GM18505 (cell line): ENCODE data around the gene LDLRAD4.

Experiments
- ATAC-seq: cut with Tn5 transposase; IDR thresholded peaks from one replicate; pipeline ENCODE4 v1.9.1; 2021; ENCODE audit not compliant: unreplicated experiment
- POLR2A ChIP-seq: IDR thresholded peaks from 4 replicates; pipeline ENCODE4 v1.6.1; 2011; ENCODE audit warnings: borderline replicate concordance; ENCODE audit not compliant: insufficient read depth, insufficient read length; ENCODE audit errors: extremely low read depth

Gene LDLRAD4

GRCh38 chr18:13545514-13545913, 327.0 kb downstream of the LDLRAD4 start:
- ATAC-seq: no peak
- TF ChIP-seq POLR2A: no peak

DNA sequence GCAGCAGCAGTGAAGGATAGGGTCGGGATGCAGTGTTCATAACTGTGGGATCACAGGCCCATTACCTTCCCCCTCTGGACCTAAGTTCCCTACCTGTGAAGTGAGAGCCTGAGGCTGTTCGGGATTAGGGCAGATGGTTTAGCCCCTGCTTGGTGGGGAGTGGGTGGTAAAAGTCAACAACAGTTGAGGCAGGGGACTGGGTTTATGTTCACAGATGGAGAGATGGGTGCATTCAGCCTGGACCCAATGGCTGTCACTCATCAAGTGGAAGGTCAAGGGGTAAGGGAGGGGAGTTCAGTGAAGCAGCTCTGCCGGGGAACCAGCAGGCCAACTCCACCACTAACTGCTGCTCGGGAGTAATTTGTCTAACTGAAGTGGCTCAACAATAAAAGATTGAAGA, 327.4 kb downstream of the LDLRAD4 start:
- no peak for ATAC-seq

GRCh38 chr18:13546638-13547037, 328.1 kb downstream of the LDLRAD4 start:
- no peak for TF ChIP-seq POLR2A
- ATAC-seq: no peak

More for the DNA sequence above, 327.4 kb downstream of the LDLRAD4 start:
- TF ChIP-seq POLR2A: no peak

- no peak for ATAC-seq
- no peak for TF ChIP-seq POLR2A
Measured at GRCh38 chr18:13547347-13547746, 328.8 kb downstream of the LDLRAD4 start.

DNA sequence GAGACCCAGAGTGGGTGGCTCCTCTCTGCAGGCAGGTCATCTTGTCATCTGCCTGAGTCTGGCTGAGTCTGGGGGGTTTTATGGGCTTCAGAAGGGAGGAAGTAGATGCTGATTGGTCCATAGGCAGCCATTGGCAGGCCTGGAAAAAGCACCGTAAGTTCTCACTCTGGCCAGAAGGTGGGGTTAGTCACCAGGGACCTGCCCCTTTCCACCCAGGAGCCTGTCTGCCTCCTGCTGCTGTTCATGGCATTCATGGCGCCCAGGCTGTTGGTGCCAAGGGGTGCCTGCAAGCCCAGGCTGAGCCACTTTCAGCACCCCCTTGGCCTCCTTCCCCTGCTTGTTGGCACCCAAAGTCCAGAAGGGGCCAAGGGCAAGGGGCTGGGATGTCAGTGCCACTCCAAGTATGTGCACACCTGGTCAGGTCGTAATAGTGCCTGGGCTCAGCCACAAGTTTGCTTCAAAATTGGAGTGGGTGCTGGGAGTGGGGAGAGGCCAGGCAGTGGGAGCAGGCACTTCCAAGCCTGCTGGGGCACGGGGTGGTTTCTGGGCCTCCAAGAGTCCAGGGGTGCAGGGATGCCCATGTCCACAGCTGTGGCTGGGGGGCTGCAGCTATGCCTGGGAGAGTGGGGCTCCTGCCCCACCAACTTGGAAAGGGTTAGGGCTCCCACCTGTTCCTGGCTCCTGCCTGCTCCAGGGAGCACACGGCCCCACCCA, 329.7 kb downstream of the LDLRAD4 start:
- no peak for TF ChIP-seq POLR2A
- ATAC-seq: no peak

DNA sequence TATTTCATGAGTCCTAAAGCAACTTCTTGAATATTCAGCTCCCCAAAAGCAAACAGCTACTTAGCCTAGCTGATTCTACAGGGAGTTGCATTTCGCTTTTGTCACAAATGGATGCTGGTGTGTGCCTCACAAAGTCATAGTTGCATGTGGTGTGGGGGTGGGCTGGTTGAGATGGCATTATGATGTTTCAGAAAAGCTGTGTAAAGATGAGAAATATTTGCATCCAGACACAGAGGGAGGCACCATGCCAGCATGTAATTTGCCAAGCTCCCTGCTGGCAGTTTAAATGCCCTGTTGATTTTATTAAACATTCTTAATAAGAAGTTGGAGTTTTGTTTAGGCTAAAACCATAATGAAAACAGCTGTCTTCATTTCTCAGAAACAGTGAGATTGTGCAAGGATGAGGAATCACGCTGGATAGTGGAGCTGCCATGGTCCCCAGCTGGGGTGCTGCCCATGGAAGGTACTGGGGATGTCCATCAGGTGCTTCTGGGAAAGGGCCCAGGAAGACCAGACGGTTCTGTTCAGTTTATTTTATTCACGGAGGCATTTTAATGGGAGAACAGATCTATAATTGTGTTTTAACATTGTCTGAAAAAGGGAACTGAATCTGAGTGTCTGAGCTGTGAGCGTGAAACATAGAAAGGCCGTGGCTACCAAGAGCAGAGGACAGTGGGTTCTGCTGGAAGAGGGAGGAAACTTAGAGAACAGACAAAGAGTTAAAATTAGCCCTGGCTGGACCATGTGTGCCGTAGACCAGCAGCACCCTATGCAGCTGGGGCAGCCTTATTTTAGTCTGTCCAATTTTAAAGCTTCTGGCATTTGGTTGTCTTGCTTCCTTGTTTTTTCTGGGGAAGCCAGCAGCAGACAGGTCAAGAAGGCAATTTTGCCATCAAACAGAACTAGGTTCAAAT, 330.7 kb downstream of the LDLRAD4 start:
- peak; percentile 88 for ATAC-seq

DNA sequence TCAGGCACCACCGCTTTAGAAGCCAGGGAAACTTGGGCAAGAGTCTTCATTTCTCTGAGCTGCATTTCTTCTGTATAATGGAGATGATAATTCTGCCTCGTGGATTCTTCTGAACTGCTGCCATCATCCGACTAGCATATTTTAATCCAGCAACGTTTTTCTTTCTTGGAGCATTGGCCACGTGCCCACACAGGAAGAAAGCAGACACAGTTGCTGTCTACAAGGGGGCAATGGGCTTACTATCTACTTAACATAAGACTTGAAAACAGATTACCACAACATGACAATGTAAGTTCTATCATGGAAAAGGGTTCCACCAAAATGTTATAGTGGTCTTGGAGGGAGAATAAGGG, 331.3 kb downstream of the LDLRAD4 start:
- TF ChIP-seq POLR2A: no peak
- ATAC-seq: no peak

More for the DNA sequence above, 330.7 kb downstream of the LDLRAD4 start:
- no peak for TF ChIP-seq POLR2A

DNA sequence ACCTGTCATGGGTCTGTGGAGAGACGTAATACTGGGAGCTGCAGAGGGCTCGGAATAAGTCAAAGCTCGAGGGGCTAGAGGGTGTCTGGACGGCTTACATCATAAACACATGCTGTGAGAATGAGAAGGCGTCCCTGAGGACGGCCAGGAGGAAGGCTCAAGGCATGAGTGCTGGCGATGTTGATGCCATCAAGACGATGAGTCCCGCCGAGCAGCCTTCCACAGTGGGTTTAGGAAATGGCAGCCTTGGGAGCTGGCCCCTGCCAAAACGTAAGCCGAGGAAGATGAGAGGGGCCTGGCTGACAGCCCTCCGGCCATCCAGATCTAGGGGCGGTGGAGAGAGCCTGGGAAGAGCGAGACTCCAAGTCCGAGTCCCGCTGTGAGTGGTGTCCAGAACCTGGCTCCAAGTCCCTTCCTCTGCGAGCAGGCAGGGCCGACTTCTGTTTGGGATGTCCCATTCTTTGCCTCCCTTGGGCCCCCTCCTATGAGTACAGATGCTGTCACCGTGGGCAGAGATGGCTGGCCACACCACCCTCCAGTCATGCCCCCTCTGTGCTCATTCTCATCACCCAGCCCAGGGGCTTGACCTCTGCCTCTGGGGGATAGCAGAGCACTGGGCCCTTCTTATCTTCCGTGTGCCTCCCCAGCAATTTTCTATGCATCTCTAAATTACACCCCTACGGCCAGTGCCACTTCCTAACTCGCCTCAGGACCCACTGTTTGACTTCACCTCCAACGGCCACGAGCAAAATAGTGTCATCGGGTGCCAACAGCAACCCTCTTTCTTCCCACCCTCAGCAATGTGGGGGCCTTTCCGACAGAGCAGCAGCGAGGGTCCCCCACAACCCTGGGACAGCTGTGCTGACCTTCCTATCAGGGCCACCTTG, 332.1 kb downstream of the LDLRAD4 start:
- no peak for TF ChIP-seq POLR2A
- ATAC-seq: no peak

DNA sequence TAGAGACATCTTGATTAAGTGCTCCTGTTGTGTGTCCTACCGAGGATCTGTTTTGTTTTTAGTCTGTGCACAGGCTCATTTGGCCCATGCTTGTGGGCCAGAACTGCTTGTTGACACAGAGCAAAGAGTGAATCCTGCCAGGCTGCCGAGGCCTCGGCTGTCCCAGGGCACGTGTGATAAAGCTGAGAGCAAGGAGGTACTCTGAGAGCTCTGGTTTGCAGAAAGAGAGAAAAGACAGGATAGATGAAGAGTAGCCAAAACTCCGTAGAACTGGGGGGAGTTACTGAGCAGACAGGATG, 332.7 kb downstream of the LDLRAD4 start:
- no peak for TF ChIP-seq POLR2A
- ATAC-seq: no peak

GRCh38 chr18:13551841-13552733, 333.5 kb downstream of the LDLRAD4 start:
- no peak for ATAC-seq
- no peak for TF ChIP-seq POLR2A

GRCh38 chr18:13553449-13553848, 334.9 kb downstream of the LDLRAD4 start:
- no peak for TF ChIP-seq POLR2A
- ATAC-seq: no peak

- no peak for ATAC-seq
Measured at GRCh38 chr18:13555192-13555591, 336.6 kb downstream of the LDLRAD4 start.

More at GRCh38 chr18:13555192-13555591, 336.6 kb downstream of the LDLRAD4 start:
- no peak for TF ChIP-seq POLR2A
